ENCODE measurements around the gene PDZK1.

- TF ChIP-seq, protein P1, sequence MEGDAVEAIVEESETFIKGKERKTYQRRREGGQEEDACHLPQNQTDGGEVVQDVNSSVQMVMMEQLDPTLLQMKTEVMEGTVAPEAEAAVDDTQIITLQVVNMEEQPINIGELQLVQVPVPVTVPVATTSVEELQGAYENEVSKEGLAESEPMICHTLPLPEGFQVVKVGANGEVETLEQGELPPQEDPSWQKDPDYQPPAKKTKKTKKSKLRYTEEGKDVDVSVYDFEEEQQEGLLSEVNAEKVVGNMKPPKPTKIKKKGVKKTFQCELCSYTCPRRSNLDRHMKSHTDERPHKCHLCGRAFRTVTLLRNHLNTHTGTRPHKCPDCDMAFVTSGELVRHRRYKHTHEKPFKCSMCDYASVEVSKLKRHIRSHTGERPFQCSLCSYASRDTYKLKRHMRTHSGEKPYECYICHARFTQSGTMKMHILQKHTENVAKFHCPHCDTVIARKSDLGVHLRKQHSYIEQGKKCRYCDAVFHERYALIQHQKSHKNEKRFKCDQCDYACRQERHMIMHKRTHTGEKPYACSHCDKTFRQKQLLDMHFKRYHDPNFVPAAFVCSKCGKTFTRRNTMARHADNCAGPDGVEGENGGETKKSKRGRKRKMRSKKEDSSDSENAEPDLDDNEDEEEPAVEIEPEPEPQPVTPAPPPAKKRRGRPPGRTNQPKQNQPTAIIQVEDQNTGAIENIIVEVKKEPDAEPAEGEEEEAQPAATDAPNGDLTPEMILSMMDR (IDR thresholded peaks at IDR 0.05; ENCODE audit: low read length): peak; percentile 89
- no peak for TF ChIP-seq EZH2 (IDR thresholded peaks at IDR 0.05; ENCODE audit: borderline replicate concordance, low read length)
Observed at GRCh38 chr1:145720878-145721671, 13.9 kb upstream of the PDZK1 start.

All from OCI-LY1 (cell line).